ENCODE results near the gene MXI1. TPM values are rescaled to one million over a fixed set of nuclear protein-coding genes. Genes with fewer than 3 reads are reported as not detected.
A peak's percentile ranks its signal among the peaks of the same experiment; 100 is the strongest.

MXI1 gene
- total and polyA plus RNA-seq, 2 of the 4 experiments (the other 2 are of a cell fraction), result 7.2 to 11.8 TPM

DNA sequence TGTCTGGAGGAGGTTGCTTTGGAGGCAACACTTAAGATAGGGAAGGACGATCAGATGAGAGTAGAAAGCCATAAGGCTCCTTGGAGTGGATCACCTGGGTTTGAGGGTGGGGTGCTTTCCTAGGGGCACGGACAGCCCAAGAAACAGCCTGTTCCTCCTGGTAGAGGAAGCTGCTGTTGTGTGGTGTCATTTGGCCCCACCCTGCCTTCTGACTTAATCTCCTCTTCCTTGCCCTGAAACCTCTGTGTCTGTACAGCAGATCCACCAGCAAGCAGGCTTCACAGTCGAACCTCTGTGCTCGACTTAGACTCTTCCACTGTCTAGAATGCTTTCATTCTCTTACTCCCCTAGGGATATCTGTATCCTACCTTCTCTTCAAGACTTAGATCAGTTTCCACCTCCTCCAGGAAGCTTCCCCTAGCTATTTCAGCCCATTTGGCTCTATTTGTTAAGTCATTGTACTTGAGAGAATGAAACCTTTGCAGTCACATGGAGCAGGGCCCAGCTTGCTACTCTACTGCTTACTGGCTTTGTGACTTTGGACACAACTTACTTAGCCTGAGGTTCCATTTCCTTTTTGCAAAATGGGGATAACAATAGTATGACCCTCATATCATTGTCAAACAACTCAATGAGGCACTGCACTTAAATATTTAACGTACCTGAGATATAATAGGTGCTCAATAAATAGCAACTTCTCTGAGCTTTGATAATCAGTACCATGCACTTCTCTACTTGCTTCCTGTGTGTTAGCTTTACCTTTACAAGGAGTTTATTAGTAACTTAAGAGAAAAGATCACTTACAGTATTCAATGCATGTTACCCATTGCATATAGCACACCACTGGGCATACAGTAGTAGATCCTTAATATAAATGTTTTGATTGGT, 5.0 kb downstream of the MXI1 start:
- no CpG with 5 or more reads among the region's 5 CpGs for WGBS, 2 experiments (ENCODE audit: extremely low coverage in 2 of 2, insufficient read length in 1 of 2)
- Histone ChIP-seq H2BK120ac (ENCODE audit: low read depth, low read length) (no peak overlapping the region), H3K4me2 (ENCODE audit: low read depth, low read length) (no peak overlapping the region), H3K4me3 (ENCODE audit: insufficient read depth, low read depth, low read length) (no peak overlapping the region), H3K27me3 (ENCODE audit: control insufficient read depth, insufficient read depth, low read length) (no peaks in the 10 kb centered on the region), H3K27ac (ENCODE audit: insufficient read depth, low read length) (no peak overlapping the region), H2BK15ac (ENCODE audit: low read depth, low read length) (no peak overlapping the region), H2AK5ac (ENCODE audit: low read depth, low read length) (peak overlapping the region; percentile 1; the same call in 1 of the 2 replicates), H2BK5ac (ENCODE audit: low read depth, low read length, poor library complexity, severe bottlenecking) (no peak overlapping the region), H3K79me1 (ENCODE audit: low read depth in 1 of 2, low read length in 2 of 2) (peaks cover 3 to 12% of the 10 kb centered on the region in 2 experiments; a peak in 2 of 4 replicates), H3K56ac (ENCODE audit: extremely low read depth, insufficient read depth, low read length) (no peak overlapping the region), H3K4me1 (ENCODE audit: control insufficient read depth, insufficient read depth, low read length) (peaks cover 16% of the 10 kb centered on the region), H2BK20ac (ENCODE audit: low read depth, low read length) (no peak overlapping the region), H2AFZ (replicated peaks; ENCODE audit: low read length, poor library complexity) (no peak overlapping the region), H3K4ac (ENCODE audit: low read depth, low read length) (no peak overlapping the region), H3K14ac (replicated peaks; ENCODE audit: low read depth, low read length) (no peak overlapping the region), H3K9me3 (ENCODE audit: control insufficient read depth, insufficient read depth, low read length) (no peaks in the 10 kb centered on the region), H3K23ac (ENCODE audit: low read depth, low read length) (0 out of 2 replicates have a peak overlapping the region, but pooled peaks have one; percentile 24), H4K5ac (ENCODE audit: low read depth, low read length) (no peak overlapping the region), H3K9me1 (ENCODE audit: insufficient read depth, low read length) (no peaks in the 10 kb centered on the region), H4K91ac (ENCODE audit: insufficient read depth, low read depth, low read length) (no peak overlapping the region), H3K18ac (ENCODE audit: low read depth, low read length) (no peak overlapping the region), H3K9ac (ENCODE audit: low read depth, low read length) (no peak overlapping the region), H4K8ac (ENCODE audit: low read depth in 2 of 2, low read length in 2 of 2) (no peak overlapping the region), H2AK9ac (replicated peaks; ENCODE audit: low read depth, low read length, poor library complexity) (no peak overlapping the region), H4K20me1 (ENCODE audit: insufficient read depth, low read length) (no peaks in the 10 kb centered on the region; the same call in 1 of the 2 replicates), H3K36me3 (ENCODE audit: control insufficient read depth, insufficient read depth, low read length) (no peaks in the 10 kb centered on the region)
- in situ Hi-C loops (cut with MboI; ENCODE audit: low sequenced_read_pairs), result no loop called here
- dilution Hi-C loops (cut with HindIII; ENCODE audit: low sequenced_read_pairs, unreplicated experiment), result no loop called here
- DNase-seq, result no peak
- intact Hi-C loops (cut with micrococcal nuclease), result no loop called here
- TF ChIP-seq RFX5 (IDR thresholded peaks at IDR 0.05; ENCODE audit: low read depth, low read length), result no peak
- no peak for TF ChIP-seq CEBPB (IDR thresholded peaks at IDR 0.05; ENCODE audit: low read depth, low read length)
- TF ChIP-seq CHD1 (IDR thresholded peaks at IDR 0.05; ENCODE audit: low read depth, low read length), result no peak
- no peak for TF ChIP-seq BHLHE40 (IDR thresholded peaks at IDR 0.05; ENCODE audit: low read depth, low read length)
- no peak for TF ChIP-seq CTCF (conservative IDR thresholded peaks at IDR 0.05; ENCODE audit: low read depth, low read length)
- no peak for TF ChIP-seq NFE2L2 (IDR thresholded peaks at IDR 0.05; ENCODE audit: low read depth, low read length)
- no peak for TF ChIP-seq MAFK (IDR thresholded peaks at IDR 0.05; ENCODE audit: low read depth, low read length)
- TF ChIP-seq SMC3 (IDR thresholded peaks at IDR 0.05; ENCODE audit: low read depth, low read length), result no peak
- no peak for TF ChIP-seq USF2 (IDR thresholded peaks at IDR 0.05; ENCODE audit: low read depth, low read length)
- TF ChIP-seq ELK1 (IDR thresholded peaks at IDR 0.05; ENCODE audit: borderline replicate concordance, low read depth, low read length), result no peak
- no peak for TF ChIP-seq POLR2A (IDR thresholded peaks at IDR 0.05; ENCODE audit: low read depth, low read length)
- TF ChIP-seq FOS (IDR thresholded peaks at IDR 0.05; ENCODE audit: low read depth, low read length), result no peak
- no TSS peak for BruUV-seq (replicated peaks)
- CTCF ChIA-PET, result no interaction called here
- POLR2A ChIA-PET (ENCODE audit: unreplicated experiment), result no interaction called here
- ATAC-seq (ENCODE audit: low read depth), result no peak
